ENCODE data around the gene IFT43.

IFT43 gene

DNA sequence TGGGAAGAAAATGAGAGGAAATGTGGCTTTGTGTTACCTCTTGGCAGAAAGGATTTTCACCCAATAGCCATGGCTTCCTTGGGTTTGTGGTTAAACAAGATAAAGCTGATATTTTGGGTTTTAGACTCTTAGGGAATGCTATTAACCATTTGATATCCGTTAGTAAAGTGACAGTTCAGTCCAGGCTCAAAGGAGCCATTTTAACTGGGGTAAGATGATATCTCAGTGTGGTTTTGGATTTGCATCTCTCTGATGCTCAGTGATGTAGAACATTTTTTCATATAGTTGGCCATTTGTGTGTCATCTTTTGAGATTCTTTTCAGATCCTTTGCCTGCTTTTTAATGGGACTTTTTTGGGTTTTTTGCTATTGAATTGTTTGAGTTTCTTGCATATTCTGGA lies 30.1 kb downstream of the IFT43 start:
- TF ChIP-seq SIN3A (IDR thresholded peaks at IDR 0.05; ENCODE audit: borderline replicate concordance, insufficient read depth, low read length) (no peak), POLR2AphosphoS5 (IDR thresholded peaks at IDR 0.05; ENCODE audit: low read depth, low read length) (no peak), FOXP2 (optimal IDR thresholded peaks at IDR 0.05; ENCODE audit: borderline replicate concordance, extremely low read depth, extremely low read length, insufficient read depth) (no peak), TAF1 (IDR thresholded peaks at IDR 0.05; ENCODE audit: borderline replicate concordance, insufficient read depth, low read length) (no peak)
- TF ChIP-seq, protein P1, sequence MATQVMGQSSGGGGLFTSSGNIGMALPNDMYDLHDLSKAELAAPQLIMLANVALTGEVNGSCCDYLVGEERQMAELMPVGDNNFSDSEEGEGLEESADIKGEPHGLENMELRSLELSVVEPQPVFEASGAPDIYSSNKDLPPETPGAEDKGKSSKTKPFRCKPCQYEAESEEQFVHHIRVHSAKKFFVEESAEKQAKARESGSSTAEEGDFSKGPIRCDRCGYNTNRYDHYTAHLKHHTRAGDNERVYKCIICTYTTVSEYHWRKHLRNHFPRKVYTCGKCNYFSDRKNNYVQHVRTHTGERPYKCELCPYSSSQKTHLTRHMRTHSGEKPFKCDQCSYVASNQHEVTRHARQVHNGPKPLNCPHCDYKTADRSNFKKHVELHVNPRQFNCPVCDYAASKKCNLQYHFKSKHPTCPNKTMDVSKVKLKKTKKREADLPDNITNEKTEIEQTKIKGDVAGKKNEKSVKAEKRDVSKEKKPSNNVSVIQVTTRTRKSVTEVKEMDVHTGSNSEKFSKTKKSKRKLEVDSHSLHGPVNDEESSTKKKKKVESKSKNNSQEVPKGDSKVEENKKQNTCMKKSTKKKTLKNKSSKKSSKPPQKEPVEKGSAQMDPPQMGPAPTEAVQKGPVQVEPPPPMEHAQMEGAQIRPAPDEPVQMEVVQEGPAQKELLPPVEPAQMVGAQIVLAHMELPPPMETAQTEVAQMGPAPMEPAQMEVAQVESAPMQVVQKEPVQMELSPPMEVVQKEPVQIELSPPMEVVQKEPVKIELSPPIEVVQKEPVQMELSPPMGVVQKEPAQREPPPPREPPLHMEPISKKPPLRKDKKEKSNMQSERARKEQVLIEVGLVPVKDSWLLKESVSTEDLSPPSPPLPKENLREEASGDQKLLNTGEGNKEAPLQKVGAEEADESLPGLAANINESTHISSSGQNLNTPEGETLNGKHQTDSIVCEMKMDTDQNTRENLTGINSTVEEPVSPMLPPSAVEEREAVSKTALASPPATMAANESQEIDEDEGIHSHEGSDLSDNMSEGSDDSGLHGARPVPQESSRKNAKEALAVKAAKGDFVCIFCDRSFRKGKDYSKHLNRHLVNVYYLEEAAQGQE (IDR thresholded peaks at IDR 0.05; ENCODE audit: insufficient read depth in 1 of 2, low read depth in 2 of 2, low read length in 2 of 2), result no peak

DNA sequence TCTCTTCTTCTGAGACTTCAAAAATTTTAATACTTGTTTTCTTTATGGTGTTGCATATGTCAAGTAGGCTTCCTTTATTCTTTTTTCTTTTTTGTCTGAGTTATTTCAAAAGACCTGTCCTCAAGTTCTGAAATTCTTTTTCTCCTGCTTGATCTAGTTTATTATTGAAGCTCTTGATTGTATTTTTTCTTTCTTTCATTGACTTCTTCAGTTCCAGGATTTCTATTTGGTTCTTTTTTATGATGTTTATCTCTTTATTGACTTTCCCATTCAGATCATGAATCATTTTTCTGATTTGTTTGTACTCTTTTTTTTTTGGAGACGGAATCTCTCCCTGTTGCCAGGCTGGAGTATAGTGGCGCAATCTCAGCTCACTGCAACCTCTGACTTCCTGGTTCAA lies 34.1 kb downstream of the IFT43 start:
- TF ChIP-seq TAF1 (IDR thresholded peaks at IDR 0.05; ENCODE audit: borderline replicate concordance, insufficient read depth, low read length) (no peak), SIN3A (IDR thresholded peaks at IDR 0.05; ENCODE audit: borderline replicate concordance, insufficient read depth, low read length) (no peak), FOXP2 (optimal IDR thresholded peaks at IDR 0.05; ENCODE audit: borderline replicate concordance, extremely low read depth, extremely low read length, insufficient read depth) (no peak), POLR2AphosphoS5 (IDR thresholded peaks at IDR 0.05; ENCODE audit: low read depth, low read length) (no peak)
- TF ChIP-seq, protein P1 (IDR thresholded peaks at IDR 0.05; ENCODE audit: insufficient read depth in 1 of 2, low read depth in 2 of 2, low read length in 2 of 2), result no peak

DNA sequence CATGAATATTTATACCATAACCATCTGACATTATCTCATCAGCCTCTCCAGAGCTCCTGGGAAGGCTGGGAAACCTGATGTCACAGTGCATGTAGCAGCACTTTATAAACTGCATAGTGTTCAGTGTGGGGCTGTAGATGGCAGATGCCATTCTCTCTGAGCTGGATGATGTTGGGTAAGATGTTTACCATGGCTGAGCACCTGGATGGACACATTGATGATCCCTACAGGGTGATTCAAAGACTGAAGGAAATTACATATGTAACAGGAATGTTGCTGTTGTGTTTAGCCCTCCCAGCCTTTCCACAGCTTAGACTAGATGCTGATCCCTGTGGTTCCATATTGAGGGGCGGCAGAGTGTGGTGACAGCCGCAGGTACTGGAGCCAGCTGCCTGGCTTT lies 37.4 kb downstream of the IFT43 start:
- TF ChIP-seq POLR2AphosphoS5 (IDR thresholded peaks at IDR 0.05; ENCODE audit: low read depth, low read length) (no peak), FOXP2 (optimal IDR thresholded peaks at IDR 0.05; ENCODE audit: borderline replicate concordance, extremely low read depth, extremely low read length, insufficient read depth) (no peak), TAF1 (IDR thresholded peaks at IDR 0.05; ENCODE audit: borderline replicate concordance, insufficient read depth, low read length) (no peak), SIN3A (IDR thresholded peaks at IDR 0.05; ENCODE audit: borderline replicate concordance, insufficient read depth, low read length) (no peak)
- TF ChIP-seq, protein P1 (IDR thresholded peaks at IDR 0.05; ENCODE audit: insufficient read depth in 1 of 2, low read depth in 2 of 2, low read length in 2 of 2), result no peak

DNA sequence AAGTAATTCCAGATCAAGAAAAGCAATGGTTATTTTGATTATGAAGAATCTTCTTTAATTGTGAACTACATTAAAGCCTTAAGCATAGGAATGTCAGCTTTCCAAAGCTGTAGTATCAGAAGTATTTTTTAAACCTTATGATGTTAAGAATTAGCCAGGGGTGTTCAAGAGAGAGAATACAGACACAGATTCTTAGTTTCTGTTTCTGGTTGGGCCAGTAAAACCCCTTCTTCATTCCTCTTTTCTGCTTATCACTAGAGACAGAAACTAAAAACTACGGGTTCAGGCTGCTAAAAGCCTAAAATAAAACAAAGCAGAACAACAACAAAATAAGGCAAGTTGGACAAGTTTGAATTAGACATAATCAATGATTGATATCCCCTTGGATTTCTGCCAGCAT lies 38.2 kb downstream of the IFT43 start:
- no peak for TF ChIP-seq POLR2AphosphoS5 (IDR thresholded peaks at IDR 0.05; ENCODE audit: low read depth, low read length)
- TF ChIP-seq, protein P1 (IDR thresholded peaks at IDR 0.05; ENCODE audit: insufficient read depth in 1 of 2, low read depth in 2 of 2, low read length in 2 of 2), result no peak
- TF ChIP-seq FOXP2 (optimal IDR thresholded peaks at IDR 0.05; ENCODE audit: borderline replicate concordance, extremely low read depth, extremely low read length, insufficient read depth), result no peak
- TF ChIP-seq SIN3A (IDR thresholded peaks at IDR 0.05; ENCODE audit: borderline replicate concordance, insufficient read depth, low read length), result no peak
- TF ChIP-seq TAF1 (IDR thresholded peaks at IDR 0.05; ENCODE audit: borderline replicate concordance, insufficient read depth, low read length), result no peak

All from PFSK-1 (cell line).